Smooth muscle cell of the brain vasculature (primary cell): ENCODE data around the gene TFAP2D.

Source experiments
- DNase-seq: peaks from one replicate; pipeline ENCODE4 v3.0.0-alpha.2; 2012; ENCODE audit warnings: low read depth, low spot score

Gene TFAP2D

GRCh38 chr6:50713226-50713625 is at the start of gene TFAP2D:
TFAP2D (plus strand) TSS chr6:50713526; CDS start chr6:50714056, 530 bp downstream.
- DNase-seq, result no peak

- DNase-seq, result no peak
These were observed 49.5 kb upstream of the TFAP2D start for GRCh38 chr6:50663806-50664205.

- no peak for DNase-seq
These were observed 47.2 kb upstream of the TFAP2D start for GRCh38 chr6:50666089-50666488.

- DNase-seq, result no peak
These were observed 32.0 kb upstream of the TFAP2D start for GRCh38 chr6:50681213-50681824.

GRCh38 chr6:50689210-50689609 is 24.1 kb upstream of the TFAP2D start:
- no peak for DNase-seq

DNA sequence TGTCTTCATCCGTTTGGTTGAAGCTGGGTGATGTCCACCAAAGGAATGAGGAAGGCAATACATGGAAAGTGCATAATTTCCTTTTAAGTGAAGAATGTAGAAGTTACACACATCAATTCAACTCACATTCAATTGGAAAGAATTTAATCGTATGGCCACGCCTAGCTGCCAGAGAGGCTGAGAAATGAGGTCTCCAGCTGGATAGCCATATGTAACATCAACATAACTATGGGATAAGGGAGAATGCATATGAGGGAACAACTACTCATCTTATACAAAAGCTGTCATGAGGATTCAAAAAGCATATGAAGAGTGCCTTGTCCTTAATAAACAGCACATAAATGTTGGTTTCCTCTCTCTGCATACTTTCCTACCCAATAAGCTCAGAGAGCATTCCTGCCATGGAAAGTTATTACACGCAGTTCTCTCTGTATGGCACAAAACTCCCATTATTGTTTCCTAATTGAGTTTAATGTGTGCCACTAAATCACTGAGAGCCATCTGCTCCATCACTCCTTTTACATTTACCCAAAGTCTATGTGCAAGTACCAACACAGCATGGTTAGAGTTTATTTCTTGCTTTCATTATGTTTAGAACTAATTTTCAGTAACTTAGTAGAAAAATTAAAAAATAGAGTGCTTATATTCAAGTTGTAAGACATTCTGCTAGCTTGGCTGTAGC is 21.4 kb upstream of the TFAP2D start:
- DNase-seq, result no peak

DNA sequence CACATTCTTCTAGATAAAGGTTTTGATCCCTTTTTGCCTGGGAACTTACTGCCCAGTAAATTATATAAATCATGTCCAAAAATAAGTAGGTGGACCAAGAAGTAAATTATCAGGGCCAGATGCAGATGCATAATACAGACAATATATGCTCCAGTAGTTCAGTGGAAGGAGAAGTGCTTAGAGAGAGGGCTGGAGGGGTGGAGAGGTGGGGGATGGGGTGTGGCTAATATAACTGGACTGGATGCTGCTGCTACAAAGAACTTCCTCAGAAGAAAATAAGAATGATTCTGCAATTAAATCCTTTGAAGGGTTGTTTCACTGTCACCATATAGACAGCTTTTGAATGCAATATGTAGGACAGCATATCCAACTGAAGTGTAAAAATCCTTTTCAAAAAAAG is 14.8 kb upstream of the TFAP2D start:
- no peak for DNase-seq

DNA sequence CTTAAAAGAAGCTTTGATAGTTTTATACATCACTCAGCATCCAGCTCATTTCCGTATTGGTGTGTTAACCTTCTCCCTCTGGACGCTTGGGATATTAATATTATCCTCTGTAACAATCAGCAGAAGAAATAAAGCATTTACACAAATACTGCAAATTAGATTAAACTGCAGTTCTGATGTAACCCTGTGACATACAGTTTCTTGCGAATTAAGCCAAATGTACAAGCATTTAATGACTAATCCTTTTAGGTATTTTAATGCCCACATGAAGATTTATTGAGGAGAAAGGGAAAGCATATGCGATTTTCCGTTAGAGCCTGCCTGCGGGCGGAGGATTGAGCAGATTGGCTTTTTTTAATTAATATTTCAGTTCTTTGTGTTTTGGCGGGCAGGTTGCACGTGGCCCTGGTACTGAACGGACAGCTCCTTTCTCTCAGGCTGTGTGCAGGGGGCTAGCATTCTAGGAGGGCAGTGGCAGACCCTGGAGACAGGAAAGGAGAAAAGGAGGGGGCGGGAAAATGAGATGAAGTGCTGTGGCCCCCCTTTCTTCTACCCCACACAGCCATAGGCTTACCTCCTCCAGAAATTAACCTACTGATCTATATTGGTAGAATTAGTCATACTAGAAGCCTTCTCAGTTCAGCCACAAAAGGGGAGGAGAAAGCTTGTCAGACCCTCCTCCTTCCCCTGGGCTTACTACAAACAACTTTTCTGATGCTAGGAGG is 14.1 kb upstream of the TFAP2D start:
- DNase-seq, result no peak

DNA sequence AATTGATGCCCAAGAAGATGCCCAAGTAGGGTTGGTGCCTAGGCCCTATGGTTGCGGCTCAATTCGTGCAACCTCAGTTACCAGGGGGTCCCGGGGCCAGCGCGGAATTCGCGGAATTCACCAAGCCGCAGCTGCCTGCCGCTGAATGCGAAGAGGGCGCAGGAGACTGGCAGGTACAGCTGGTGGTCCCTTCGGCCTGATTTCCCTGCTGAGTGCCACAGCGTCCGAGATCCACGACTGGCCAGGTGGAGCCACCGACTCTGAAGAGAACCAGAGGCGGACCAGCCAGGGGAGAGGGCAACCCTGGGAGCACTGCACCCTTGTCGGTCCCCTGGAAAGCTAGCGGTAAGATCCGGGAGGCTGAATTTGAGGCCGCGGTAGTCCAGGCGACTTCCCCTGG is 6.8 kb upstream of the TFAP2D start:
- DNase-seq, result no peak

GRCh38 chr6:50707191-50707590 is 6.1 kb upstream of the TFAP2D start:
- no peak for DNase-seq

GRCh38 chr6:50707652-50708300 is 5.5 kb upstream of the TFAP2D start:
- DNase-seq, result no peak

DNA sequence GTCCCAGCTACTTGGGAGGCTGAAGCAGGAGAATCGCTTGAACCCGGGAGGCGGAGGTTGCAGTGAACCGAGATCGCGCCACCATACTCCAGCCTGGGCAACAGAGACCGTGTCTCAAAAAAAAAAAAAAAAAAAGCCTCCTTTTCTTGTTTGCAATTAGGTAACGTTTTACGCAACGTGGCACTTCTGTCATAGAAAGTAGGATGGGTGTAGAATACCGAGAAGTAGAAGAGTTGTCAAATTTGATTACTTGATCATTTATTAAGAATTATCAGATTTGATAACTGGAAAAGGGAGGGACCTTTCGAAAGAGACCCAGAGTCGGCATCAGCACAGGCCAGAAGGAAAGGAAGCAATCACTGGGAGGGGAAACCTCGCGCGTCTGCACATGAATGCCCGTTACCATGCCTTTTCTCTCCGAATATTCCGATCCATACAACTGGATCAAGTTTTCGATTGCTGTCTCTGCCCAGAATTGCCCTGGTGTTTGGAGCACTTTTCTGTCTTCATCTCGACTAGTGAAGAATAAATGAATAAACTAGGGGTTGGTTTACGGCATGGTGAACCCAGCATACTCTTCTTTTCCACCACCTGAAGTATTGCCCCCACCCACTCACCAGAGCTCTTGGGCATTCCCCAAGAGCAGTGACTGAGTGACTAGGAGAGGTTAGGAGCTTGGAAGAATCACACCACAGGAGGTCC is 4.5 kb upstream of the TFAP2D start:
- DNase-seq, result no peak

DNA sequence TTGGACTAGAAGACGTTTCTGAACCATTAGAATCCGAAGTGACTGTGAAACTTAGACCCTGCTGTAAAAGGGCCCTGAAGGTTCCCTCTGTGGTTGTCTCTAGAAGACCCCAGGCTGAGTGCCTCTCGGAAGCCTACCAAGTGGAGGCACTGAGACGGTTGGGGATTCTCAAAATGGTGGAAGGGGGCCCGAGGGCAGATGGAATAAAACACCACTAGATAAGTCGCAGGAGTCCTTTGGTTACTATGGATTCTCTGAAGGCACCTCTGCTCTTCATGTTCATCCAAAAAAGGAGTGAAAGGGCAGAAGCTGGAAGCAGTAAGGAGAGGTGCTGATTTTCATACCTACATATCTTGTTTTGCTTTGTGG is 4.0 kb upstream of the TFAP2D start:
- DNase-seq, result no peak

- DNase-seq, result no peak
These were observed 1.6 kb upstream of the TFAP2D start for GRCh38 chr6:50711686-50712085.

DNA sequence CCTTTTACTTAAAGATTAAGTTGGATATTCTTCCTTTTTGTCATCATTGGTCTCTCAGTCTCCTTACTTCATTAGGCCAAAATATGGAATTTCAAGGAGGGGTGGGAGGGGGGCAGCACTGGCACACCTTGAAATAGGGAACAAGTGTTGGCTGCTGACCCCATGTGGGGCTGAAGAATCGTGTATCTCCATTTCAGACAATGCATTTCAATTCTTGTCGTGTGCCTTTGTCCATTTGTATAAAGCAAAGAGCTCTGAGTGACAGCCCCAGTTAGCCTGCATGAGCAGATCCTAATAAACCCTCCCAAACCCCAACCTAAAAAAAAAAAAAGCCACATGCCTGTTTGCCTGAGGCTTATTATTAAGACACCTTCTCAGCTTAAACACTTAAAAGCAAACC is 1.0 kb upstream of the TFAP2D start:
- no peak for DNase-seq

GRCh38 chr6:50713977-50714486 is 706 bp downstream of the TFAP2D start:
- DNase-seq, result no peak

DNA sequence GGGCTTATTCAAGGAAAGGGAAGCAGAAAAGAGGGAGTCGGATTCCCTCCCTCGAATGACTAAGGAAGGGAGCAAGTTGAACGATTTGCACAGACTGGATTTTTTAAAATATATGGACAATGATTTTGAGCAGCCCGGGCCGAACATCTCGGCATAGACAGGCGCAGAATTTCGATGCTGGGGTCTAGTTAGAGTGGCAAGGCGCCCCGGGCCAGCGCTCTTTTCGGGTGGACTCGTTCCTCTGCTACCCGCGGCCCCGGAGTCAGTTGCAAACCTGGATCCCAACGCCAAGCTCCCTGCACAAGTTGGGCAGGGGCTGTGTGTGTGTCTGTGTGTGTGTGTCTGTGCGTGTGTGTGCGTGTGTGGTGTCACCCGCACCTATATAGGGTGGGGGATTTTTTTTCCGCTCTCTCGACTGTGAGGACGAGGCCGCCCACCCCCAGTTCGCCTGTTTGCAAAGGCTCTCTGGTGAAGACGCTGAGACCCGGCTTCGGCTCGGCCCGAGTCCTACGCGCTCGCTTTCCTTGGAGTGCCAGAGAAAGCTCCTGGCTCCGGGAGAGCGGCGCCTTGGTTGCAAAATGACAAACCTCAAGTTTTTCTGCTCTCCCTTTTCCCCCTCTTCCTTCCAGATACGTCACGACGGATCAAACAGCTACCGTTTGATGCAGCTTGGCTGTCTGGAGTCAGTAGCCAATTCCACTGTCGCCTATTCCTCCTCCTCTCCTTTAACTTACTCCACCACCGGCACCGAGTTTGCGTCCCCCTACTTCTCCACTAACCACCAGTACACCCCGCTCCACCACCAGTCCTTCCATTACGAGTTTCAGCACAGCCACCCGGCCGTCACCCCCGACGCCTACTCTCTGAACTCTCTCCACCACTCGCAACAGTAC is 1.4 kb downstream of the TFAP2D start:
- no peak for DNase-seq

- no peak for DNase-seq
These were observed 3.7 kb downstream of the TFAP2D start for GRCh38 chr6:50716899-50717509.

DNA sequence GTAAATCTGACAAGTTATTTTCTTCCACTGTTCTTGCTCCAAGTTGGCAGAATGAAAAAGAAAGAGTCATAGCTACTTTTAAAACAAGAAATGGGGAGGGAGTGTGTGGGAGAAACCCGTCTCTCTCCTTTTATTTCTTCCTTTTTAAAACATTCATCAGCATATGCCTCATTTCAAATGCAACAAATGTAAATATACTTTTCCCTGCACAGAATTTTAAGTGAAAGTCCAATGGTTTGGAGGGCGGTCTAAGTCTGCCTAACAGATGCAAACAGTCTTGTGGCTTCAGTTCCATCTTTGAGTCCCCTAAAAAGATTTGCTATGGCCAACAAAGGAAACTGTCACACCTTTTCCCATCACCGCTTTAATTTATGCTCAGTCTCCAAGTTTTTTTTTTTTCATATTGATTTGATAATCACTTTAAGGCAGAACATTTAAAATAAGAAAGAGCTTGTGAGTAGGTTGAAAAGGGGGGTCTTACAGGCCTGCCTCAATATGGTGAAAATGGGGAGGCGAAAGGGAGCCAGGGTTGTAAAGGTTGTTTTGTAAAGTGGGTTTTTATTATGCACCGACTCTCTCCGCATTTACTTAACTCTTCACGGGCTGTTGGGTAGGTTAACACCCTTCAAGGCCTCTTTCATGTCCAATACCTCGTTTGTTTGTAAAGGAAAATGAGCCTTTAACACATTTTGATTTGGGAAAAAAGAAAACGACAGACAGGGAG is 4.6 kb downstream of the TFAP2D start:
- no peak for DNase-seq

- no peak for DNase-seq
These were observed 5.2 kb downstream of the TFAP2D start for GRCh38 chr6:50718566-50718965.
